HL-60/S4 treated with phorbol 12-myristate 13-acetate at 8.2 ng/mL for 4 days and 3 days (cell line): ENCODE results near the gene GRIK1.

Experiments used
- in situ Hi-C: fragments of 300-500 bp; cut with MboI; formaldehyde crosslinking; loops from 2 replicates; pipeline ENCODE4 v1.15.0; 2022; ENCODE audit warnings: low sequenced_read_pairs

The GRIK1 gene

DNA sequence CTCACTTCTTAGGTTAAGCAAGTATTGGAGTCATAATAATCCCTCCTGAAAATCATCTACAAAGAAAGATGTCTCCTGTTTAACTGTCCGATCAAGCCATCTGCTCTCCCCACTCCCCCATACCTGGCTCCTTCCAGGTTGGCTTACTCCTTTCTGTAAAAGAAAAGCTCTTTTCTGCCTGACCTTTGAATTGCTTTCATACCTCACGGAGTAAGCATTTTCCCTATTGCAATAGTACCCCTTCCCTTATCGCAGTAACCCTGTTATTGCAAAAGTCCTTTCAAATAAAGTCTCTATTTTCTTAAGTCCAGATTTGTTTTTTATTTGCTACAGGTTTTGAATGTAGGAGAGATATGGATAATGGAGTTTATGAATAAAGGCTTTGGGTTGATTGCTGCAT lies 150.4 kb downstream of the GRIK1 start:
- in situ Hi-C loops, result no loop called here

- in situ Hi-C loops, result no loop called here
These were observed 151.0 kb downstream of the GRIK1 start for GRCh38 chr21:29788752-29789151.

- in situ Hi-C loops, result no loop called here
These were observed 152.4 kb downstream of the GRIK1 start for GRCh38 chr21:29787361-29787909.

- in situ Hi-C loops, result no loop called here
These were observed 153.1 kb downstream of the GRIK1 start for GRCh38 chr21:29786496-29787360.

DNA sequence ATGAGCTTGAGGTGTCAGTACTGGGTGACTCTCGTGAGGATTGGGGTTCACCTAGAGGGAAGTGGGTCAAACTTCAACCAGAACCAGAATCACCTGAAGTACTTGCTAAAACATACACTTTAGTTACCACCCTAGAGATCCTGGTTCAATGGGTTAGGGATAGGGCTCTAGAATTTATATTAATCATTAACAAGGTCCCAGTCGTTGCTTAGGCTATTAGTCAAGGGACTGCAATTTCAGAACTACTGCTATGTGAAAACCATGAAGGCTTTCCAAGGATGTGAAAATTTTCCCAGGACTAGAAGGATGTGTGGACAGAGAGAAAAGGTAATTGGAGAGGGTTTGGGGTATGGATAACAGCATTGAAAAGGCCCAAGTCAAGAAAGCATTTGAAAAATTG lies 162.6 kb downstream of the GRIK1 start:
- in situ Hi-C loops, result no loop called here

DNA sequence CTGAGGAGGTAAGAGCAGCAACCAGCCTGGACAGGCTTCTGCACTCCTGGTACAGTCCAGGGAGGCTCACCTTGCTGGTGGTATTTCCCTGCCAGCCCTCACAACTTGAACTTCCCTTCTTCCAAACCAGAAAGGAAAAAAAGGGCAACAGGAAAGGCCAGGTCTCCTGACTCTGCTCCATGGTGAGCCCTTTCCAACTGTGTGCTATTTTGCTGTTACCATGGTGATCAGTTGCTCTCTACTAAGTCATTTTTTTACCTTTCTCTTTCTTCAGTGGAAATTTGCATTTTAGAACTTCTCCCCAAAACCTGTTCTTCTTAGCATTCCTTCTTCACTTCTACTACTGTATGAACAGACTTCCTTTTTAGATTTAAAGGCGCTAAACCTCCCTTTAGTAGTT lies 164.3 kb downstream of the GRIK1 start:
- in situ Hi-C loops, result no loop called here

DNA sequence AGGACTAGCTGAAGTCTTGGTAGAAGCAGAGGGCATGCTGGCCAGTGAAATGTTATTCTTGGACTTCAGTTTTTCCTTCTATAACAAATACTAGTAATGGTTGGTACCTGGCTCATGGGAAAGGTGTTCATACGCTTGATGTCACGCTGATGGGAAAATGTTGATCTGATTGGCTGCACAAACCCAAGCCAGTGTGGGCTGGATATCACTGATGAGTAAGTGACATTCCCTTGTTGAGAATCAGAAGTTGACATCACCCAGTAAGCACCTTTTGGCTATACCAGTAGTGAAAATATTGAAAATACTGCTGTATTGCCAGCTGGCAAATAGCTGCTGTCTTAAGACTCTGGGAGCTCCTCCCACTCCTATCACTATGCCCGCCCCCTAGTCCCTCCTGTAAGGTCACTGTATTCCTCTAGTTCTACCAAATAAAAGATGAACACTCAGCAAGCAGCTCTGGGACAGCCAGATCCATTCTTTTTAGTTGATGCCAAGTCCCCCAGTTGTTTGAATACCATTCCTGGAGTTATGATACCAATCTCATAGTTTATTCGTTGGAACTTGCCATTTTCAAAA lies 168.2 kb downstream of the GRIK1 start:
- in situ Hi-C loops, result no loop called here

DNA sequence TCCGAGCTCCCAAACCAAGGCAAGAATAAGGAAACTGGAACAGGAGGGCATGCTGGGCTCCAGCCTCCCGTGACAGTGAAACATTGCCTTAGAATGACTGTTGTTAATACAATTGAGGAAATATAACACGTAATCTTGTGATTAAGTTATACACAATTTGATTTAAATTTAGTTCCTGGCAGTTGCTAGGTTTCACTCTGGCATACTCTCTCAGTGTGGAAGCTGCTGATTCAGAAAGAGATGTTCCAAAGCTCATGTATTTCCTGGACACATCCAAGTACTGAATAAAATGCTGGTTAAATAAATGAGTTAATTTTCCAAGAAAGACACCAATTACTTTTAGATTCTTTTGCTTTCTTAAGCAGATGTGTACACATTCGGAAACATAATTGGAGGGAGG lies 176.1 kb downstream of the GRIK1 start:
- in situ Hi-C loops, result no loop called here

GRCh38 chr21:29762570-29763082 lies 177.2 kb downstream of the GRIK1 start:
- in situ Hi-C loops, result no loop called here

GRCh38 chr21:29753216-29753615 lies 186.6 kb downstream of the GRIK1 start:
- in situ Hi-C loops, result no loop called here

DNA sequence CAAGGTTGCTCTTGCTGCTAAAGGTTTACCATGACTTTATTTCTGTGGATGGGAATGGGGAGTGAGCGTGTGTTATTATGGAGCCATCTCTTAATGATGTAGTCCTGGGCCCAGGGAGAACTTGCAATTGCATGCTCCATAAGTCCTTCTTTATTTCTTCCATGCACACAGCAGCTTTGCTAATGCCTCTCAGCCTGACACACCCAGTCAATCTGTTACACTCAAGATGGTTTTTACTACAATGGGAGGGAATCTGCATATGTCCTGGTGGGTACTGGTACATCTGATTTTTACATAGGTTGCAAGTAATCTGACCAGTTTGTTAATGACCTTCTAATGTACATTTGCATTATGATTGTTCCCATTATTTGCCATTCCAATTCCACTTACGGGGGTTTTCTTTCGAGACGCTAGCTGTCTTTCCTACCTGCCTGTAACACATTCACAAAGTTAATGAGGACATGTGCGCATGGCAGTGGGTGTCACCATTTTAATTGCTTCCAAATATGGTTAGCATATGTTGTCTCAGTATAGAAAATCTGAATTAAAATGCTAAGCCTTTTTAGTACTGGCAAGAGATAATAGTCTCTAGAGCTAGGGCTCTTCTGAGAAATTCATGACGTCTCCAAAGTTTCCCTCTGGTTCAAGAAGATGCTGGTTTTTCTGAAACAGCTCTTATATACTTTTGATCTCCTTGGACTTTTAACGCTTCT lies 188.2 kb downstream of the GRIK1 start:
- in situ Hi-C loops, result no loop called here

DNA sequence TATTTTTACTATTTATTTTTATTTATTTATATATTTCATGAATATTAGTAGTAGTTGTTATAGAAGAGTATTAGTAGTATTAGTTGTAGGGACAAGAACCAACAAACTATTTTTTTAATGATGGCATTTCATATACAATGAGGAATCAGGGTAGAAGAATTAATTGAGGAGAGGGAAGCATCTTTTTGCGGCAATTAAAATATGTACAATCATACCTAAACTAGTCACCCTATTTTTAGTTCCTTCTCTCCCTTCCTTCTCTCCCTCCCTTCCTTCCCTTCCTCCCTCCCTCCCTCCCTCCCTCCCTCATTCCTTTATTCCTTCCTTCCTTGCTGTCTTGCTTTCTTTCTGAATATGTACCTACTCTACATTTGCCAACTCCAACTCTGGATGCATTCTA lies 189.8 kb downstream of the GRIK1 start:
- in situ Hi-C loops, result no loop called here

GRCh38 chr21:29749223-29749622 lies 190.6 kb downstream of the GRIK1 start:
- in situ Hi-C loops, result no loop called here

DNA sequence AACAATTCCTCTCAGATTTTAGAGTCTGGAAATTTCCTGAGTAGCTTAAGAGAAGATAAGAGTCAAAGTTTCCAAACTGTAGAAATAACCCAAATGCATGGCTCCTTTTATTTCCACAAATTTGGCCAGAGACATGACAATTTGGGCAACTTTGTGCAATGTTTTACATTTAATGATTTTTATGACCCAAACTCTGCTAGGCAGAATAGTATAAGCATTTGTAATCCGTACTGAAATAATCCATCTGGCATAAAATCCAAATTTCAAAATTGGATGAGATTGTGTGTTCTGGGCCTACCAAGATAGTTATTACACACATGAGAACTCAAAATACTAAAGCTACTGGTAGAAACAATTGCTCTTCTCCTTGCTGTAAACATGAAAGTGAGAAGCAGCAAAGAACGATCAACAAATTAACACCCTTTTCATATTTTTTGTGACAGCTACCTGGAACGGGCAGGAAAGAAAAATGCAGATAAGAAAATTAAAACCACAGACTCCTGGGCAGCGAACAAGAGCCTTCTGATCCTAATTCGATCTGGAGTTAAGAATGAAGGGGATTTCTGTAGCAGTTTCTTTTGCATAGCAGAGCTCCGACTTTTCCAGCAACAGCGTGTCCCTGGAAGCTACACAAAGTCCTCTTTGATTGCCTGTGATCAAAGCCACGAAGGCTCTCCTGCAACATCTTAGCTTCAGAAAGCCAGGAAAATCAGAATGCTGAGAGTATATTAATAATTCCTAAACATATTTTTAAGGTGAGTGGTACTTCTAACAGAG lies 191.2 kb downstream of the GRIK1 start:
- in situ Hi-C loops, result no loop called here

DNA sequence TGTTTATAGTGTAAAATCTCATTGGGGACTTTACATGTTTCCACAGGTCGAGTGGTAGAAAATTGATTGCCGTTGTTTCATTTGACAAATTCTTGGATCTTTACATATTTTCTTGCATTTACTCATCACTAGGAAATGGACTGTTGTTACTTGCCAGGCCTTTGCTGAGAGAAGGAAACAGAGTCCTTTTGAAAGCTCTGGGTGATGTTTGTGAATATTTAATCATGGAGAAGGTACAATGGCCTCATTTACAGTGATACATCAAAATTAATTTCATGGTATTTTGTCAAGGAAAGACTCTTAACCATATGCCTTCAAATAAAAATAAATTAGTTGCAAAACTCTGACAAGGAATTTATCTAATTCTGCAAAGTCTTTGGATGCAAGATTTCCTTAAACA lies 198.0 kb downstream of the GRIK1 start:
- in situ Hi-C loops, result no loop called here

DNA sequence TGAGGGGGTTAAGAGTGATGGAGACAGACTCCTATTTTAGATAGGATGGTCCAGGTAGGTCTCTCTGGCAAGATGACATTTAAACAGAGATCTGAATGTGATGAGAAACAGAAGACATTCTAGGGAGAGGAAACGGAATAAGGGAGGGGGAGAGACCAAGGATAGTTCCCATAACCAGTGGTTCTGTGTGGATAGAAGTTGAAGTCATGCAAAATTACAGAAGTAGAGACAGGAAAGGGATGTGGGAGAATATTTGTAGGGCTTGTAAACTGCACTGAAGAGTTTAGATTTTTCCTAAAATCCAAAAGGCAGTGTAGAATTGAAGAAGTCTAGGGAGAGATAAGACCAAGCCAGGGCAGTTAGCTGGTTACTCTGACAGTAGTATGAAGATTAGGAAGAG lies 200.6 kb downstream of the GRIK1 start:
- in situ Hi-C loops, result no loop called here

- in situ Hi-C loops, result no loop called here
These were observed 201.1 kb downstream of the GRIK1 start for GRCh38 chr21:29738730-29739129.

GRCh38 chr21:29737186-29737585 lies 202.6 kb downstream of the GRIK1 start:
- in situ Hi-C loops, result no loop called here

DNA sequence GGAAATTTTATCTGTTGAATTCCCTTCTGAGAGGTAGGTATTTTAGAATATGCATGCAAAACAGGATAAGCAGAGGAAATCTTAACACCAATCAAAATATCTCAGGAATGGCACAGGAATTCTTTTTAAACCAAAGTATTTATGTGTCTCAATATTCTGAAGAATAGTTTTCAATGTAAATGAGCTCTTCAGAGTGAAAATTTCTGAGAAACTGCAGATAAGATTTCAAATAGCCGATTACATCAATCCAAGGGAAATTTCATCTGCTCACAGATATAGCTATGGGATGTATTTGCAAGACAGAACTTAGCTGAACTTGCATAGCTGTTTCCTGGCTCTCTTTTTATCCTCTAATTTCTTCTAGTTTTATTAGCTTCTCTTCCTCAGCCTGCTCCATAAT lies 209.5 kb downstream of the GRIK1 start:
- in situ Hi-C loops, result no loop called here

- in situ Hi-C loops, result no loop called here
These were observed 213.8 kb downstream of the GRIK1 start for GRCh38 chr21:29726044-29726443.
